H1 (cell line): ENCODE data around the gene DPRX. TPM values are rescaled to one million over a fixed set of nuclear protein-coding genes. Genes with fewer than 3 reads are reported as not detected.

ENCODE experiments used
- ATF3 ChIP-seq: IDR thresholded peaks from 2 replicates; pipeline ENCODE4 v1.6.1; 2011; ENCODE audit warnings: low read depth, mild to moderate bottlenecking, low read length; ENCODE audit not compliant: insufficient read depth
- BRCA1 ChIP-seq: IDR thresholded peaks from 2 replicates; pipeline ENCODE4 v1.6.1; 2012; ENCODE audit warnings: low read depth, low read length, improper control_type of control experiment
- GABPA ChIP-seq: IDR thresholded peaks from 2 replicates; pipeline ENCODE4 v1.6.1; 2011; ENCODE audit warnings: mild to moderate bottlenecking, low read length, moderate library complexity, borderline replicate concordance; ENCODE audit not compliant: insufficient read depth
- RNF2 ChIP-seq: fragments of 200-900, 300-1000 bp; sonication (generic); IDR thresholded peaks from 2 replicates; pipeline ENCODE4 v1.7.1; 2016; ENCODE audit warnings: borderline replicate concordance, low read depth, mild to moderate bottlenecking, antibody characterized with exemption, low read length; ENCODE audit not compliant: poor library complexity, severe bottlenecking; ENCODE audit errors: missing control alignments
- SIN3A ChIP-seq, 2 experiments: IDR thresholded peaks in 1 of 2; conservative IDR thresholded peaks in 1 of 2; 2 replicates each; pipeline ENCODE4 v1.6.1; 2011 to 2012; ENCODE audit warnings: low read length in 2 of 2, improper control_type of control experiment in 1 of 2, low read depth in 1 of 2, mild to moderate bottlenecking in 1 of 2
- ZNF274 ChIP-seq: IDR thresholded peaks from 2 replicates; pipeline ENCODE4 v1.7.0; 2012; ENCODE audit warnings: low read length, borderline replicate concordance; ENCODE audit errors: extremely low read depth
- polyA plus RNA-seq, 7 experiments: library from polyadenylated mRNA; depleted of rRNA in 3 of 7; stranded (reverse) in 5 of 7; unstranded in 2 of 7; fragments of >200 nt in 5 of 7; fragments of 200-250 nt in 2 of 7; gene quantifications; 1 replicate in 5 of 7; 2 replicates in 1 of 7; 4 replicates in 1 of 7; pipeline versions ENCODE4 v1.2.1 to v1.2.3, GENCODE V29; 2011 to 2013; ENCODE audit warnings: missing spikeins in 2 of 7, mixed read lengths in 2 of 7
- total RNA-seq: library from RNA; stranded (reverse); fragmentation: NEBNext Ultra II Directional; extraction: Animal tissue kit (Norgen Biotek cat#: 25700); gene quantifications from 2 replicates; pipeline ENCODE4 v1.2.1, GENCODE V29; 2021
- TF ChIP-seq, protein P1 (sequence below): IDR thresholded peaks from 2 replicates; pipeline ENCODE4 v1.6.1; 2012; ENCODE audit warnings: inconsistent platforms

Gene DPRX
- total and polyA plus RNA-seq, 2 of the 8 experiments (the other 6 are each of a cell fraction or from before 2014, with no cell fraction given), result not detected

GRCh38 chr19:53646144-53646543 lies 14.3 kb downstream of the DPRX start (continued):
- TF ChIP-seq, protein P1, sequence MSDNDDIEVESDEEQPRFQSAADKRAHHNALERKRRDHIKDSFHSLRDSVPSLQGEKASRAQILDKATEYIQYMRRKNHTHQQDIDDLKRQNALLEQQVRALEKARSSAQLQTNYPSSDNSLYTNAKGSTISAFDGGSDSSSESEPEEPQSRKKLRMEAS, result no peak
- TF ChIP-seq ZNF274 (no peak), BRCA1 (no peak), RNF2 (no peak), SIN3A (conservative IDR thresholded peaks at IDR 0.05 in 1 of 2, IDR thresholded peaks at IDR 0.05 in 1 of 2; ENCODE audit: low read depth in 1 of 2, low read length in 2 of 2) (no peak), ATF3 (no peak), GABPA (no peak)
